Lower leg skin (tissue), 4 donors: ENCODE measurements around the gene ZDHHC8. TPM values are rescaled to one million over a fixed set of nuclear protein-coding genes. Genes with fewer than 3 reads are reported as not detected.

ENCODE experiments used
- DNase-seq, 2 donors: peaks; one replicate each; pipeline ENCODE4 v3.0.0-alpha.2; 2019; ENCODE audit warnings: low spot score in 2 of 2
- H3K4me3 ChIP-seq: fragments of 200-600 bp; sonication (generic); 2 replicates; pipeline ENCODE4 v1.5.1; 2017; ENCODE audit warnings: mild to moderate bottlenecking, low read depth; ENCODE audit not compliant: poor library complexity, severe bottlenecking
- POLR2A ChIP-seq, 2 donors: fragments of 450-650 bp; IDR thresholded peaks; one replicate each; pipeline ENCODE4 v1.6.1; 2016 to 2017; ENCODE audit warnings: antibody characterized with exemption in 2 of 2, mild to moderate bottlenecking in 1 of 2, moderate library complexity in 1 of 2
- WGBS, 2 donors: methylation state at CpG; one replicate each; pipeline ENCODE4 v1.1.5; 2018; 5-methylcytosine and 5-hydroxymethylcytosine counted together
- intact Hi-C: fragments of 100-400 bp; cut with DNase I; formaldehyde crosslinking; loops from one replicate; pipeline ENCODE4 v1.15.0; 2023; ENCODE audit warnings: low total_unique reads
- total RNA-seq, 4 donors: library from RNA; depleted of rRNA; stranded (reverse); fragments of >200 nt; gene quantifications; one replicate each; pipeline ENCODE4 v1.1.0, GENCODE V29; 2016
- TF ChIP-seq, protein P1 (sequence below), 3 donors: fragments of 450-650 bp; IDR thresholded peaks; one replicate each; pipeline ENCODE4 v1.5.1; 2016; ENCODE audit warnings: antibody characterized with exemption in 3 of 3, mild to moderate bottlenecking in 3 of 3, moderate library complexity in 2 of 3

The ZDHHC8 gene
- total RNA-seq, 4 donors from 2014 or later, result 17.8 to 30.0 (median 26.1) TPM

DNA sequence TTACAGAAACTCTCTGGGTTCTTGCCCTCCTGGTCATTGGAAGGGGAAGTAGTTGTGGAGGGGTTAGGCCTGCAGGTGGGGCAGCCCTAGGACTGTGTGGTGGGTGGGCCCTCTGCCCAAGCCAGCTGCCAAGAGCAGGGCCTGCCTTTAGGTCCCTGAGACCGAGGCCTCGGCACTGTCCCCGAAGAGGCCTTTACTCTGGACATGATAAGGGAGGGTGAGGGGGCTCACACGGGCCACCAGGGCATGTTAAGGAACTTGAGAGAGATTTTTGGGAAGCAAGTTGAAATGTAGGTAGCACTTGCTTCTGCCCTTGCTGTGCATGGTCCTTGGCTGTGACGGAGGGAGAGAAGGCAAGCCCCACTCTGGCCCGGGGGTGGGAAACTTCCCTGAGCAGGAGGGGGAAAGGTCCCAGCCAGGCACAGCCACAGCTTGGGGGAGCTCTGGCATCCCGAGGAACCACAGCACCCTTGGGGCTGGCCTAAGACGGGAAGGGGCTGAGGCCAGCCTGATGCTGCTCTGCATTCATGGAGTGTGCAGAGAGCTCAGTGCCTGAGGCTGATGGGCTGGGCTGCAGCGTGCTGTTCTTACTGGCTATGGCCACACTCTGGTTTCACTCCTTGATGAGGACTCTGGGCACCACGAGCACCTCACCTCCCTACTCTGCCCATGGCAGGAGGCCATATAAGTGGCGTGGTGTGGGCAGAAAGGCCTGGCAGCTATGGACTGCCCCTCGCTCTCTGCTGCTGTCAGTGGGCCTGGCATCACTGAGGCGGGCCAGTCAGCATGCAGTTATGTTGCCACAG lies 23.4 kb upstream of the ZDHHC8 start:
- intact Hi-C loops, result no loop called here
- TF ChIP-seq, protein P1, sequence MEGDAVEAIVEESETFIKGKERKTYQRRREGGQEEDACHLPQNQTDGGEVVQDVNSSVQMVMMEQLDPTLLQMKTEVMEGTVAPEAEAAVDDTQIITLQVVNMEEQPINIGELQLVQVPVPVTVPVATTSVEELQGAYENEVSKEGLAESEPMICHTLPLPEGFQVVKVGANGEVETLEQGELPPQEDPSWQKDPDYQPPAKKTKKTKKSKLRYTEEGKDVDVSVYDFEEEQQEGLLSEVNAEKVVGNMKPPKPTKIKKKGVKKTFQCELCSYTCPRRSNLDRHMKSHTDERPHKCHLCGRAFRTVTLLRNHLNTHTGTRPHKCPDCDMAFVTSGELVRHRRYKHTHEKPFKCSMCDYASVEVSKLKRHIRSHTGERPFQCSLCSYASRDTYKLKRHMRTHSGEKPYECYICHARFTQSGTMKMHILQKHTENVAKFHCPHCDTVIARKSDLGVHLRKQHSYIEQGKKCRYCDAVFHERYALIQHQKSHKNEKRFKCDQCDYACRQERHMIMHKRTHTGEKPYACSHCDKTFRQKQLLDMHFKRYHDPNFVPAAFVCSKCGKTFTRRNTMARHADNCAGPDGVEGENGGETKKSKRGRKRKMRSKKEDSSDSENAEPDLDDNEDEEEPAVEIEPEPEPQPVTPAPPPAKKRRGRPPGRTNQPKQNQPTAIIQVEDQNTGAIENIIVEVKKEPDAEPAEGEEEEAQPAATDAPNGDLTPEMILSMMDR (IDR thresholded peaks at IDR 0.05), result no peak
- no peak for TF ChIP-seq POLR2A (IDR thresholded peaks at IDR 0.05)
- WGBS, 2 donors, result 78 to 83% methylated on average over 12 to 13 of the region's 13 CpGs
- DNase-seq, result no peak
- no peak overlapping the region for H3K4me3 ChIP-seq

GRCh38 chr22:20108757-20109230 lies 22.8 kb upstream of the ZDHHC8 start:
- H3K4me3 ChIP-seq, result no peak overlapping the region
- no peak for DNase-seq
- no peak for TF ChIP-seq POLR2A (IDR thresholded peaks at IDR 0.05)
- TF ChIP-seq, protein P1 (IDR thresholded peaks at IDR 0.05), result no peak
- WGBS, 2 donors, result 82 to 87% methylated on average over 9 to 12 of the region's 12 CpGs
- intact Hi-C loops, result no loop called here

- H3K4me3 ChIP-seq, result no peak overlapping the region
- WGBS, 2 donors, result 85 to 86% methylated on average over 19 to 23 of the region's 23 CpGs
- TF ChIP-seq, protein P1 (IDR thresholded peaks at IDR 0.05), result no peak
- TF ChIP-seq POLR2A (IDR thresholded peaks at IDR 0.05), result no peak
- intact Hi-C loops, result no loop called here
- no peak for DNase-seq
Observed at GRCh38 chr22:20109411-20110358, 21.9 kb upstream of the ZDHHC8 start.

GRCh38 chr22:20110359-20110985 lies 21.1 kb upstream of the ZDHHC8 start:
- intact Hi-C loops, result no loop called here
- TF ChIP-seq POLR2A (IDR thresholded peaks at IDR 0.05), result no peak
- TF ChIP-seq, protein P1 (IDR thresholded peaks at IDR 0.05), result no peak
- no peak for DNase-seq
- H3K4me3 ChIP-seq, result no peak overlapping the region
- WGBS, 2 donors, result 85 to 90% methylated on average over 9 of the region's 9 CpGs

DNA sequence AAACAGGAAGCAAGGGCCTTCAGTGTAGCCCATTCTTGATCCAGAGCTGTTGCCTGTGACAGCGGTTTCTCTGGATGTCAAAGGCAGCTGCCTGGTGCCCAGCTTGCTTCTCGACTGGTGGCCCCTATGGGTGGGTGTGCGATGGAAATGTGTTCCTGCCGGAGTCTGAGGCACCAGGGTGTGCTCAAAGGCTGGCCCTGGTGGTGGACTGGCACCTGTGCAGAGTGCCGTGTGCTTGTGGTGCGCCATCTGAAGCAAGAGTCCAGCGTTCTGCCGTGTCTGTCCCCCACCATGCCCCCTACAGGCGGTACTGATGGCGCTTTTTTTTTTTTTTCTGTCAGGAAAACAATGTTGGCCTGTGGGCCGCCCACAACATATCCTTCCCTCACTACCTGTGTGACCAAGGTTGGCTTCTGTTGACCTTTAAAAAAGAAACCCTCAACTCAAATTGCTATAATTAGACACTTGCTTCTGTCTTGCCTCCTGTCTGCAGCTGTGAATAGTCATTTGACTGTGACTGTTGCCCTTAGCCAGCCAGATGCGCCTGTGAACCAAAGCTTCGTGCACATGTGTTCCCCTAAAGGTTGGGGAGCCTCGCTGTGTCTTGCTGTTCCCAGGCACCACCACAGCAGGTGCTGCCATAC lies 20.4 kb upstream of the ZDHHC8 start:
- 63 to 67% methylated on average over 14 of the region's 14 CpGs for WGBS, 2 donors
- no peak for TF ChIP-seq POLR2A (IDR thresholded peaks at IDR 0.05)
- TF ChIP-seq, protein P1 (IDR thresholded peaks at IDR 0.05), result no peak

More for the DNA sequence above, 20.4 kb upstream of the ZDHHC8 start:
- intact Hi-C loops, result no loop called here
- DNase-seq, result no peak
- H3K4me3 ChIP-seq, result no peak overlapping the region
